Stomach (tissue), 9 donors: ENCODE measurements around the gene EIF4G1. TPM values are rescaled to one million over a fixed set of nuclear protein-coding genes. Genes with fewer than 3 reads are reported as not detected.

Experiments
- DNase-seq, 2 donors: peaks; one replicate each; pipeline versions ENCODE4 v3.0.0 to v3.0.0-alpha.2; 2013 to 2019
- H3K27ac ChIP-seq, 5 donors: fragments of 200-600 bp in 4 of 5; sonication (generic) in 4 of 5; one replicate each; pipeline ENCODE4 v1.5.1; 2013 to 2019; ENCODE audit warnings: mild to moderate bottlenecking in 1 of 5, moderate library complexity in 1 of 5
- H3K27me3 ChIP-seq, 3 donors: fragments of 200-600 bp; sonication (generic); one replicate each; pipeline ENCODE4 v1.5.1; 2017 to 2019; ENCODE audit warnings: mixed run types in 1 of 3
- H3K36me3 ChIP-seq, 4 donors: fragments of 200-600 bp; sonication (generic); 1 replicate in 3 of 4; 2 replicates in 1 of 4; pipeline ENCODE4 v1.5.1; 2016 to 2019
- H3K4me1 ChIP-seq, 4 donors: fragments of 200-600 bp; sonication (generic); one replicate each; pipeline ENCODE4 v1.5.1; 2016 to 2019
- H3K4me3 ChIP-seq, 4 donors: fragments of 200-600 bp; sonication (generic) in 3 of 4; one replicate each; pipeline ENCODE4 v1.5.1; 2016 to 2019; ENCODE audit warnings: mild to moderate bottlenecking in 1 of 4
- H3K9me3 ChIP-seq, 4 donors: fragments of 200-600 bp; sonication (generic); one replicate each; pipeline ENCODE4 v1.5.1; 2016 to 2019
- CTCF ChIP-seq, 7 experiments: fragments of 450-650 bp in 4 of 7; fragments of 200-600 bp in 3 of 7; sonication (generic) in 3 of 7; IDR thresholded peaks; one replicate each; pipeline ENCODE4 v1.5.1; 2016 to 2019; ENCODE audit warnings: antibody characterized with exemption in 7 of 7, control low read depth in 2 of 7, mild to moderate bottlenecking in 1 of 7
- EP300 ChIP-seq: sonication (generic); formaldehyde crosslinking; IDR thresholded peaks from one replicate; pipeline ENCODE4 v1.6.1; 2017; ENCODE audit warnings: antibody characterized with exemption
- POLR2A ChIP-seq, 4 donors: fragments of 450-650 bp; IDR thresholded peaks; one replicate each; pipeline ENCODE4 v1.6.1; 2016; ENCODE audit warnings: antibody characterized with exemption in 4 of 4, control low read depth in 2 of 4, mild to moderate bottlenecking in 1 of 4, moderate library complexity in 1 of 4
- POLR2AphosphoS5 ChIP-seq, 3 donors: sonication (generic); formaldehyde crosslinking; IDR thresholded peaks; one replicate each; pipeline ENCODE4 v1.6.1; 2016; ENCODE audit warnings: antibody characterized with exemption in 3 of 3
- WGBS, 5 donors: extraction: QIAGEN DNeasy Blood & Tissue Kit in 3 of 5; methylation state at CpG; one replicate each; pipeline versions ENCODE4 v1.1.5 to v1.1.7; 2013 to 2018; 5-methylcytosine and 5-hydroxymethylcytosine counted together
- intact Hi-C: fragments of 100-400 bp; cut with DNase I; formaldehyde crosslinking; loops from one replicate; pipeline ENCODE4 v1.15.1; 2023; ENCODE audit warnings: low total_unique reads
- polyA plus RNA-seq, 3 donors: library from polyadenylated mRNA; stranded (reverse); fragments of 200-250 nt; gene quantifications; one replicate each; pipeline ENCODE4 v1.2.3, GENCODE V29; 2013
- total RNA-seq, 5 donors: library from RNA; depleted of rRNA; stranded (reverse); fragments of >200 nt; gene quantifications; one replicate each; pipeline versions ENCODE4 v1.1.0 to v1.2.3, GENCODE V29; 2014 to 2016
- donor health status: healthy with polysubstance abuse.
- donor health status: Bipolar disorder and iron deficiency.
- donor health status: healthy.

The EIF4G1 gene
- total and polyA plus RNA-seq, 8 donors, result 86.5 to 572 (median 181) TPM

DNA sequence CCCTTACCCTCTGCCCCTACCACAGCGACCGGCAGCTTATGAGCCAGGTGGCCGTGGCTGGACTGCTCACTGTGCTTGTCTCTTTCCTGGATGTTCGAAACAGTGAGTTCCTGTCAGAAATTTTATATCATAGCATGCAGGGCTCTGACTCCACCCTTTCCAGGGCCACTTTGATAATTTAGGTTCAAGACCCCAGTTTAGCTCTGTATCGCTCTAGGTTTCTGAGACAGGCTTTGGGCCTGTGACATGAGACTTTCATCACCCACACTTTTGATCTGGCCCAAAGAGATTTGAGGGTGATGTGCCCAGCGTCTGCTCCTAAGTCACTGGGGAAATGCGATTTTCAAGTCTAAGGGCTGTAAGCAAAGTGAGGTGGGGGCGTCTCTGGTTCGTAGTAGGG lies 6.5 kb upstream of the EIF4G1 start:
- no peaks in the 10 kb centered on the region for H3K27me3 ChIP-seq
- DNase-seq, result no peak
- peaks cover 62 to 72% (median 68%) of the 10 kb centered on the region in 4 donors for H3K36me3 ChIP-seq
- H3K4me3 ChIP-seq, result no peak overlapping the region
- no peaks in the 10 kb centered on the region for H3K4me1 ChIP-seq
- TF ChIP-seq POLR2AphosphoS5 (IDR thresholded peaks at IDR 0.05) (no peak), CTCF (IDR thresholded peaks at IDR 0.05) (no peak), EP300 (no peak)
- 91 to 97% (median 94%) methylated on average over 9 of the region's 9 CpGs for WGBS, 5 donors
- H3K9me3 ChIP-seq, result no peaks in the 10 kb centered on the region
- H3K27ac ChIP-seq, result no peak overlapping the region
- intact Hi-C loops, result loop anchor here (10.0 kb wide), 1 partner anchor 47 kb away; no protein-coding TSS in a partner anchor

GRCh38 chr3:184308744-184309143 lies 5.7 kb upstream of the EIF4G1 start:
- intact Hi-C loops, result loop anchor here (10.0 kb wide), 1 partner anchor 46 kb away; no protein-coding TSS in a partner anchor
- no peaks in the 10 kb centered on the region for H3K27me3 ChIP-seq
- DNase-seq, result no peak
- no peak overlapping the region for H3K4me3 ChIP-seq
- peaks cover 53 to 64% (median 60%) of the 10 kb centered on the region in 4 donors for H3K36me3 ChIP-seq
- H3K27ac ChIP-seq, result no peak overlapping the region
- no peak for TF ChIP-seq POLR2AphosphoS5 (IDR thresholded peaks at IDR 0.05)
- no peak for TF ChIP-seq POLR2A (IDR thresholded peaks at IDR 0.05)
- TF ChIP-seq CTCF (IDR thresholded peaks at IDR 0.05), result no peak
- no peak for TF ChIP-seq EP300
- 62 to 72% (median 67%) methylated on average over 7 of the region's 7 CpGs for WGBS, 5 donors
- no peaks in the 10 kb centered on the region for H3K9me3 ChIP-seq
- peaks cover 0 to 3% (median under 1%) of the 10 kb centered on the region in 4 donors for H3K4me1 ChIP-seq

GRCh38 chr3:184311633-184312032 lies 2.8 kb upstream of the EIF4G1 start:
- intact Hi-C loops, result no loop called here
- no peak for TF ChIP-seq EP300
- no peak for TF ChIP-seq POLR2A (IDR thresholded peaks at IDR 0.05)
- TF ChIP-seq POLR2AphosphoS5 (IDR thresholded peaks at IDR 0.05), result no peak
- no peak for TF ChIP-seq CTCF (IDR thresholded peaks at IDR 0.05)
- Histone ChIP-seq H3K27me3 (no peaks in the 10 kb centered on the region), H3K4me3 (no peak overlapping the region), H3K27ac (no peak overlapping the region), H3K4me1 (peaks cover 11 to 19% (median 14%) of the 10 kb centered on the region in 4 donors), H3K36me3 (peaks cover 25 to 46% (median 32%) of the 10 kb centered on the region in 4 donors), H3K9me3 (no peaks in the 10 kb centered on the region)
- no peak for DNase-seq

GRCh38 chr3:184314700-184315542 lies 515 bp downstream of the EIF4G1 start:
- peak; percentile 83 to 94 for DNase-seq
- Histone ChIP-seq H3K27me3 (no peaks in the 10 kb centered on the region), H3K27ac (peak overlapping the region; percentile 95 to 99 (median 98)), H3K4me3 (peak overlapping the region; percentile 61 to 79 (median 73)), H3K9me3 (no peaks in the 10 kb centered on the region), H3K4me1 (peaks cover 41 to 52% (median 47%) of the 10 kb centered on the region in 4 donors), H3K36me3 (peaks cover 4 to 42% (median 20%) of the 10 kb centered on the region in 4 donors)
- intact Hi-C loops, result no loop called here
- TF ChIP-seq POLR2A (IDR thresholded peaks at IDR 0.05), result no peak
- TF ChIP-seq CTCF (IDR thresholded peaks at IDR 0.05), result no peak
- TF ChIP-seq POLR2AphosphoS5 (IDR thresholded peaks at IDR 0.05), result peak; percentile 73 to 84 (median 77)
- peak; percentile 76 for TF ChIP-seq EP300
- WGBS, 5 donors, result 0 to 1% (median 1%) methylated on average over 10 to 85 of the region's 89 CpGs
